NCI-H69 (cell line): ENCODE results near the gene PAX3.
A peak's percentile ranks its signal among the peaks of the same experiment; 100 is the strongest.

Source experiments
- DNase-seq: peaks from one replicate; lab custom pipeline; 2025; lab: John Stamatoyannopoulos, UW

PAX3 gene

DNA sequence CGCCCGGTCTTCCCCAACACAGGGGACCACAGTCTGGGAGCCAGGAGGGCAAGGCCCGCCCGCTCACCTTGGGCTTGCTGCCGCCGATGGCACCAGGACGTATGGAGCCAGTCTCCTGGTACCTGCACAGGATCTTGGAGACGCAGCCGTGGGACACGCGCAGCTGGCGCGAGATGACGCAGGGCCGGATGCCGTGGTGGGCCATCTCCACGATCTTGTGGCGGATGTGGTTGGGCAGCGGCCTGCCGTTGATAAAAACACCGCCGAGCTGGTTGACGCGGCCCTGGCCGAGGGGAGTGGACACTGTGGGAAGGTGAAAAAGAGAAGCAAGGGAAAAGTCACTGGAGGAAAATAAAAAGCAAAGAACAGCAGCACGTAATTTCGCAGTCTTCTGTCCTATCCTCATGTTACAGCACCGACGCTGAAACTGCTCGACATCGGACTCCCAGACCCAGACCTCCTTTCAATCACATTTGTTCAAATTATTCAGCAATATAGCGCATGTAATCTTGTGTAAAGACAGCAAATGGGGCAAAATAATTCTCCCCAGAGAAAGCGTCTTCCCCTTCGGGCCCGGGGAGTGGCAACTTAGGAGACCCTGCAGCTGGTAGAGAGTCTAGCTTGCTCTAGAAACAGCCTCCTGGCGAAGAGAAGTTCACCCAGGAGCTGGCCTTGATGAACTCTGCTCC lies 1.7 kb downstream of the PAX3 start:
- no peak for DNase-seq

DNA sequence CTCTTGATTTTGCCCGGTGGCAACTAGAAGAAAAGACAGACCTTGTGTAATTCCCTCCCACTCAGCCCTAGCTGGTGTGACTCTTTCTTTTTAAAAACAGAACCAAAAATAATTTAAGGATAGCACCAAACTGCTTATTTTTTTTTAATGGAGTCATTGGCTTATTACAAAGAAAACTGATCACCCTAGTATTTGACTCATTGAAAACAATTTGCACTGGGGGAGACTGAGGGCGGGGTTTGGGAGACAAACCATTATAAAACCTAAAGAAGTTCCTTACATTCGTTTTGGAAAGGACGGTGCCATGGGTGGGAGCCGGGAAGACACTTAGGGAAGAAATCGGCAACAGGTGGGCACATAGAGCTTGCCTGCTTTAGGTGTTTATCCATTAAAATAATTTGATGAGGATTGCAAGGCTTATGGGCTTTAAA lies 2.5 kb downstream of the PAX3 start:
- DNase-seq, result no peak

- DNase-seq, result no peak
Measured at GRCh38 chr2:222295368-222296062, 3.3 kb downstream of the PAX3 start.

GRCh38 chr2:222294996-222295367 lies 3.8 kb downstream of the PAX3 start:
- no peak for DNase-seq

DNA sequence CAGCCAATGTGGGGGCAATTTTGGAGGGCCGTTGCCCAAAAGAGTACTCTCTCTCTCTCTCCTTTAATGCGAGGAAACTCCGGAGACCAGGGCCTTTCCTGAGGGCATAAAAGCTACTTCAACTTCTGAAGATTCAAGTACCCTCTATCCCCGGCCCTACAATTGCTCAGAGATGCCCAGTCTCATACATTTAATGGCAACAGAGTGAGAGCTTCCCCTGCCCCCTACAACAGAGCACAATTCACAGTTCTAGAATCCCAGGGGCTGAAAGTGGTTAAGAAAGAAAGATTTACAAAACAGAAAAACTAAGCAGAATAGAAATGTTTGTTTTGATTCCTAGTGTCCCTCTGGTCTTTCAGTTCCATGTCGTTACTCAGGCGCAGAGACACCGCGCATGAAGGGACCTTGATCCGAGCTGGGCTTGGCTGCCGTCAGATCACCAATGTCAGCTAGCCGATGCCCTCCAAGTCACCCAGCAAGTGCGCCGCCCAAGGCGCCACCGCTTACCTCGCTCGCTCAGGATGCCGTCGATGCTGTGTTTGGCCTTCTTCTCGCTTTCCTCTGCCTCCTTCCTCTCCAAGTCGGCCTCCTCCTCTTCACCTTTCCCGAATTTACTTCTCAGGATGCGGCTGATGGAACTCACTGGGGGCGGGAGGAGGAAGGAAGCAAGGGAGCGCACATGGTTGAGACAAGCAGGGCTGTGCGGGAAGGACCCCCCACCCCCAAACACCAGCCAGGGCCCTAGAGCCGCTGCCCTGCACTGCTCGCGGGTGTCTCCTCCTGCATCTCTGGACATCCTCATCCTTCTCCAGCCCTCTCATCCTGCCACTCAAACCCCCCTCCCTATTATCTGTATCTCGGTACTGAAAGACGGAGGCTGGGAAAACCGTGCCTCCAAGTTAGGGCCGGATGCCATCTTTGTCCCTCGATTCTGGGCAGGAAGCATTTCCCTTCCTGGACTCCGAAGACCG lies 4.9 kb downstream of the PAX3 start:
- no peak for DNase-seq

- no peak for DNase-seq
Measured at GRCh38 chr2:222292149-222293134, 6.4 kb downstream of the PAX3 start.

- no peak for DNase-seq
Measured at GRCh38 chr2:222291485-222291841, 7.3 kb downstream of the PAX3 start.

DNA sequence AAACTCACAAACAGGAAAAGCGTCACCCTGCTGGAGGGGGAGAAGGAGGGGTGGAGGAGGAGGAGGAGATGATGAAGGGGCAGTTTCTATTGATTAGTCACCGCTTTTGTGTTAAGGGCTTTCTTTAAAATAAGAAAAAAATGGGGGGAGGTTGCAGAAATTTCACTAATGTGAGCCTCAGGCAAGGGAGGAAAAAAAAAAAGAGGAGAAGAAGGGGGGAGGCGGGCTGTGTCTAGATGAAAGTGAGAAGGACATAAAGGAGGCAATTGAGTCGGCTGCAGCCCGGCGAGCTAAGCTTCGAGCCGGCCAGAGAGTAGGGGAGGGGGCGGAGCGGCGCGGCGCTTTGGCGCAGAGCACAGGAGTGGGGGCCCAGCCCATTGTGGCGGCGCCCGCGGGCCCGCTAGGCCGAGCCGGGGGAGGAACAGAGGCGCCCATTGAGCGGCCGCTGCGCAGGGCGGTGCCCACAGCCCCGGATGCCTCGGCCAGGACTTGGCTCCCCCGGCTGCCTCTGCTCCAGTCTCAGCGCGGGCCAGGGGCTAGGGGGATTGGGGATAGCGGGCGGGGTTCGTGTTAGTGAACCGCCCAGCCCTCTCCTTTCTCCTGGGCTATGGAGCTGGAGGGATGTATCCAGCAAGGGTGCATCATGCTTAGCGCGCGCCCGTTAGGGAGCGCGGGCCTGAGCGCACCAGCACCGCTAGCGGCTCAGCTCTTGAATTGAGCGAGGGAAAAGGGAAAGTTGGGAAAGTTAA lies 7.9 kb downstream of the PAX3 start:
- DNase-seq, result peak; percentile 39

GRCh38 chr2:222290401-222290735 lies 8.4 kb downstream of the PAX3 start:
- no peak for DNase-seq

- DNase-seq, result no peak
Measured at GRCh38 chr2:222289278-222290160, 9.3 kb downstream of the PAX3 start.

- no peak for DNase-seq
Measured at GRCh38 chr2:222288590-222289277, 10.1 kb downstream of the PAX3 start.

- no peak for DNase-seq
Measured at GRCh38 chr2:222287862-222288479, 10.8 kb downstream of the PAX3 start.

GRCh38 chr2:222284466-222284865 lies 14.3 kb downstream of the PAX3 start:
- DNase-seq, result no peak

DNA sequence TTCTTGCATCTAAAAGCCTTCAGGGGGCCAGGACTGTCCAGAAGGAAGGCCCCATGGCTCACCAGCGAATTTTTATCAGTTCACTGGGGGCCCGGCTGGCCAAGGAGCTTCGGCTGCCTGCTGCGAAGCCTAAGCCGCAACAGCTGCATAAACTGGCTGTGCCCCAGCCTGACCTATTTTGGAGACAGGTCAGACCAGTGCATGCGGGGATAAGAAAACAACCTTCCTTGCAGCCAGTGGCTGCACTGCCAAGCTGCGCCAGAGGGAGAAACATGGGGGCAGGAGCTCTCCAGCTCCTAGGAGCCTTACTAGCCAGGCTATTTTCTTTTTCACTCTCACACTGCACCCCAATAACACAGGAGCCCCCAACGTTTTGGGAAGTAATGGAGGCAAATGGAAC lies 15.2 kb downstream of the PAX3 start:
- DNase-seq, result no peak

DNA sequence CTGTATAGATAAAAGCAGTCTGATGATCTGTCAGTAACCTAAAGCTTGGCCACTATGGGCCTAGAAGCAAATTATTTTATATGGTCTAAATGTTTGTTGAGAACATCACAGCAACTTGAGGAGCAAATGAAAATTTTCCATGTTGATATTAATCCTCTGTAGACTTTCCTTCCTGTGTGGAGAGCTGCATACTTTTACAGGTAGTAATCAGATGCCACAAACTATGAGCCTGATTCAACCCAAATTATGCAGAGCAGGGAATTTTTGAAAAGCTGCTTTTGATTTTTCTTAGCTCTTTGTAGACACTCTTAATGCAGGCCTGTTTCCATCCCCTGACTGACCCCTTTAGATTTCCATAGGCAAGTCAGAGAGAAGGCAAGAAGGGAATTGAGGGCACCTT lies 17.3 kb downstream of the PAX3 start:
- DNase-seq, result no peak

DNA sequence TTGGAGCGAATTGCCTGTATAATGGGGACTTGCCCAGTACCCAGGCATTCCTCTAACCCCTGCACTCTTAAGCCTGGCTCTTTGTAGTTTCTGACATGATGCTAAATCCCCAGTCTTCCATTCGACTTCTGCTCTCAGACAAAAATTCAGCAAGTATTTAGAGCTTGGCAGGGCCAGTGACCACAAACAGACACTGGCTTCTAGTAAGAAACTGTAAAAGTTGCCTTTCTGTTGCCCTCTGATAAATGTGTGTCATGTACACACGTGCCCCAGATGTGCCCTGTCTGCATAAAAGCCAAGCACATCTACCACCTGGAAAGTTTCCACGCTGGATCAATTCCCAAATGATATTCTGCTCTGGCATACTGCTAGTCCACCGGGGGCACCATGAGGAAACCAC lies 18.0 kb downstream of the PAX3 start:
- DNase-seq, result no peak

GRCh38 chr2:222272446-222273015 lies 26.3 kb downstream of the PAX3 start:
- DNase-seq, result peak; percentile 69

DNA sequence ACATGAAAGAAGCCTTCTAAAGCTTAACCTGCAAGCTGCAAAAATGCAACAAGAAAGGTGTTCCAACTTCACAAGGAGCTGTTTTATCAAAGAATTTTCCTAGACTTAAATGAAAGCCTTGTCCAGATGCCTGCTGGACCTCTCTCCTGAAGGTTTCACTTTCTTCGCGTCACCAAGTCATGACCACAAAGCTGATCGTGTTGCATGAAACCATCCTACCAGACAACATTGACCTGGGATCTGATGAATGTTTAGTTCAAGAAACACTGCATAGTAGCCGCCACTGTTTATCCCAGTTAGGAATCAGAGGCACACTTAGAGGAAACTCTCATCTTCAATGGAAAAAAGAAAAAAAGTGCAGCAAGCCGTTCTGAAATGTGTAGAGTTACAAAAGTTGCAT lies 26.9 kb downstream of the PAX3 start:
- DNase-seq, result no peak

GRCh38 chr2:222270396-222270795 lies 28.4 kb downstream of the PAX3 start:
- DNase-seq, result no peak
